Lung (tissue), 12 donors: ENCODE results near the gene SUGCT. TPM values are rescaled to one million over a fixed set of nuclear protein-coding genes. Genes with fewer than 3 reads are reported as not detected.

Experiments used
- ATAC-seq: fragments of 200-7000 bp; cut with Tn5 transposase; one replicate; pipeline ENCODE4 v1.9.1; 2020; ENCODE audit warnings: moderate number of reproducible peaks; ENCODE audit not compliant: insufficient read depth, low FRiP score
- DNase-seq, 3 donors: peaks; one replicate each; pipeline ENCODE4 v3.0.0-alpha.2; 2013 to 2017
- H3K27ac ChIP-seq, 2 donors: one replicate each; pipeline ENCODE4 v1.5.1; 2013; ENCODE audit warnings: mild to moderate bottlenecking in 2 of 2, moderate library complexity in 2 of 2, control low read depth in 1 of 2, inconsistent platforms in 1 of 2, low read depth in 1 of 2, low read length in 1 of 2
- H3K27me3 ChIP-seq, 3 donors: one replicate each; pipeline ENCODE4 v1.5.1; 2013; ENCODE audit warnings: low read length in 2 of 3; ENCODE audit not compliant: control insufficient read depth in 3 of 3, insufficient read depth in 3 of 3
- H3K36me3 ChIP-seq, 4 donors: one replicate each; pipeline ENCODE4 v1.5.1; 2013; ENCODE audit warnings: low read length in 4 of 4, mild to moderate bottlenecking in 1 of 4, moderate library complexity in 1 of 4; ENCODE audit not compliant: control insufficient read depth in 4 of 4, insufficient read depth in 4 of 4
- H3K4me1 ChIP-seq, 5 donors: one replicate each; pipeline ENCODE4 v1.5.1; 2013; ENCODE audit warnings: low read length in 5 of 5, mild to moderate bottlenecking in 2 of 5, moderate library complexity in 1 of 5; ENCODE audit not compliant: control insufficient read depth in 5 of 5, insufficient read depth in 5 of 5
- H3K4me3 ChIP-seq: one replicate; pipeline ENCODE4 v1.5.1; 2013; ENCODE audit warnings: mild to moderate bottlenecking, control low read depth, moderate library complexity
- H3K9ac ChIP-seq, 2 donors: one replicate each; pipeline ENCODE4 v1.5.1; 2013; ENCODE audit warnings: low read length in 2 of 2, control low read depth in 1 of 2; ENCODE audit not compliant: insufficient read depth in 1 of 2
- H3K9me3 ChIP-seq, 4 donors: one replicate each; pipeline ENCODE4 v1.5.1; 2013; ENCODE audit warnings: low read length in 3 of 4, mild to moderate bottlenecking in 1 of 4, moderate library complexity in 1 of 4; ENCODE audit not compliant: control insufficient read depth in 4 of 4, insufficient read depth in 3 of 4
- CTCF ChIP-seq: IDR thresholded peaks from 2 replicates; pipeline ENCODE4 v1.5.1; 2012; ENCODE audit warnings: mild to moderate bottlenecking; ENCODE audit errors: control extremely low read depth, extremely low read depth
- WGBS, 2 donors: extraction: QIAGEN DNeasy Blood & Tissue Kit; methylation state at CpG; one replicate each; pipeline ENCODE4 v1.1.7; 2013; 5-methylcytosine and 5-hydroxymethylcytosine counted together
- polyA plus RNA-seq, 2 donors: library from polyadenylated mRNA; stranded (reverse); fragments of 200-250 nt; gene quantifications; one replicate each; pipeline ENCODE4 v1.2.1, GENCODE V29; 2013
- total RNA-seq, 2 donors: library from RNA; depleted of rRNA in 1 of 2; stranded (reverse); fragments of >200 nt in 1 of 2; gene quantifications; one replicate each; pipeline ENCODE4 v1.2.1, GENCODE V29; 2014 to 2021
- donor health status: control.
- donor health status: control.
- donor health status: Bipolar disorder and iron deficiency.
- donor health status: healthy.
- donor health status: DM: yes; HTN: yes; CAD: no.

The SUGCT gene
- total and polyA plus RNA-seq, 4 donors: 0.23 to 4.2 (median 1.8) TPM

GRCh38 chr7:40498924-40499510, 364.2 kb downstream of the SUGCT start:
- Histone ChIP-seq H3K9me3 (no peaks in the 10 kb centered on the region), H3K27ac (no peak overlapping the region), H3K9ac (no peak overlapping the region), H3K36me3 (no peaks in the 10 kb centered on the region), H3K4me3 (no peak overlapping the region), H3K27me3 (no peaks in the 10 kb centered on the region), H3K4me1 (no peaks in the 10 kb centered on the region)
- 94 to 98% methylated on average over 11 of the region's 11 CpGs for WGBS, 2 donors
- no peak for DNase-seq
- no peak for ATAC-seq
- no peak for TF ChIP-seq CTCF

- no peak for DNase-seq
- Histone ChIP-seq H3K9ac (no peak overlapping the region), H3K36me3 (no peaks in the 10 kb centered on the region), H3K27me3 (no peaks in the 10 kb centered on the region), H3K4me1 (no peaks in the 10 kb centered on the region), H3K27ac (no peak overlapping the region), H3K9me3 (no peaks in the 10 kb centered on the region), H3K4me3 (no peak overlapping the region)
- TF ChIP-seq CTCF: no peak
- WGBS, 2 donors: 46 to 49% methylated on average over 1 of the region's 1 CpG
- no peak for ATAC-seq
Observed at GRCh38 chr7:40499718-40500117, 364.9 kb downstream of the SUGCT start.

GRCh38 chr7:40500219-40500618, 365.4 kb downstream of the SUGCT start:
- DNase-seq (no peak), ATAC-seq (no peak)
- Histone ChIP-seq H3K9me3 (no peaks in the 10 kb centered on the region), H3K27ac (no peak overlapping the region), H3K27me3 (no peaks in the 10 kb centered on the region), H3K9ac (no peak overlapping the region), H3K4me1 (no peaks in the 10 kb centered on the region), H3K4me3 (no peak overlapping the region), H3K36me3 (no peaks in the 10 kb centered on the region)
- WGBS, 2 donors: 65 to 85% methylated on average over 1 of the region's 1 CpG
- TF ChIP-seq CTCF: no peak

DNA sequence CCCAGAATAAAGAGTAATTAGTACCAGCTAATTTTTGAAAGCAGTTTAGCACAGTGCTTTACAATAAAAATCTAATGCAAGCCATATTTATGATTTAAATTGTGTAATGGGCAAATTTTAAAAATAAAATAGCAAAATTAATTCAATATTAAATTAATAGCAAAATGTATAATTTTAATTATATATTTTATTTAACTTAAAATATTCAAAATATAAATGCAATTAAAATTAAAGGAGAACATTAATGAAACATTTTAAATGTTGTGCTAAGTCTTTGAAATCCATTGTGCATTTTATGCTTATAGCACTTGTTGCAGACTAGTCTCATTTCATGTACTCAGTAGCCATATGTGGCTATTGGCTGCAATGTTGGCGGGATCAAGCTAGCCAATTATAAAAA, 367.6 kb downstream of the SUGCT start:
- ATAC-seq: no peak
- H3K27me3 ChIP-seq: no peaks in the 10 kb centered on the region
- TF ChIP-seq CTCF: no peak

More for the DNA sequence above, 367.6 kb downstream of the SUGCT start:
- Histone ChIP-seq H3K36me3 (no peaks in the 10 kb centered on the region), H3K27ac (no peak overlapping the region), H3K4me1 (no peaks in the 10 kb centered on the region), H3K4me3 (no peak overlapping the region), H3K9ac (no peak overlapping the region), H3K9me3 (peaks cover 0 to 3% (median 1%) of the 10 kb centered on the region in 4 donors)
- WGBS, 2 donors: 97 to 98% methylated on average over 1 of the region's 1 CpG
- no peak for DNase-seq
